Left lung (tissue), 10 donors: ENCODE results near the gene MUSTN1. TPM values are rescaled to one million over a fixed set of nuclear protein-coding genes. Genes with fewer than 3 reads are reported as not detected.

ENCODE experiments used
- ATAC-seq: fragments of 200-7000 bp; cut with Tn5 transposase; one replicate; pipeline ENCODE4 v1.9.1; 2020; ENCODE audit warnings: moderate library complexity
- DNase-seq, 4 donors: peaks; one replicate each; pipeline ENCODE4 v3.0.0-alpha.2; 2013 to 2020
- H3K27ac ChIP-seq, 2 donors: fragments of 200-600 bp; sonication (generic) in 1 of 2; one replicate each; pipeline versions ENCODE4 v1.5.0 to v1.8.0; 2020 to 2021
- H3K27me3 ChIP-seq, 2 donors: fragments of 200-600 bp; sonication (generic) in 1 of 2; one replicate each; pipeline versions ENCODE4 v1.5.0 to v1.8.0; 2020 to 2021
- H3K36me3 ChIP-seq, 2 donors: fragments of 200-600 bp; sonication (generic) in 1 of 2; one replicate each; pipeline versions ENCODE4 v1.5.0 to v1.8.0; 2020 to 2021
- H3K4me1 ChIP-seq, 2 donors: fragments of 200-600 bp; one replicate each; pipeline ENCODE4 v1.8.0; 2021
- H3K4me3 ChIP-seq, 2 donors: fragments of 200-600 bp; sonication (generic) in 1 of 2; one replicate each; pipeline versions ENCODE4 v1.5.0 to v1.8.0; 2020 to 2021; ENCODE audit warnings: mild to moderate bottlenecking in 1 of 2
- H3K9me3 ChIP-seq, 2 donors: fragments of 200-600 bp; sonication (generic) in 1 of 2; one replicate each; pipeline versions ENCODE4 v1.5.0 to v1.8.0; 2020 to 2021
- CTCF ChIP-seq, 2 donors: fragments of 200-600 bp; sonication (generic) in 1 of 2; IDR thresholded peaks; one replicate each; pipeline versions ENCODE4 v1.5.0 to v1.8.0; 2021; ENCODE audit warnings: antibody characterized with exemption in 2 of 2
- intact Hi-C, 2 donors: fragments of 100-400 bp; cut with DNase I; formaldehyde crosslinking; loops; one replicate each; pipeline versions ENCODE4 v1.11.2 to v1.14.2; 2022
- polyA plus RNA-seq, 6 donors: library from polyadenylated mRNA; unstranded; fragments of 120-200 nt; gene quantifications; one replicate each; pipeline ENCODE4 v1.2.1, GENCODE V29; 2013; ENCODE audit not compliant: insufficient read length in 6 of 6
- total RNA-seq, 2 donors: library from RNA; stranded (reverse); fragmentation: NEBNext Ultra II Directional; extraction: Animal tissue kit (Norgen Biotek cat#: 25700); gene quantifications; one replicate each; pipeline ENCODE4 v1.2.1, GENCODE V29; 2021
- donor health status: DM: no; HTN: yes; CAD: no.
- donor health status: DM: no; HTN: no; CAD: no.

MUSTN1 gene
- total and polyA plus RNA-seq, 8 donors: 0.34 to 7.5 (median 1.1) TPM; not detected in 1

GRCh38 chr3:52787246-52787645 lies 47.6 kb downstream of the MUSTN1 start:
- Histone ChIP-seq H3K36me3 (no peaks in the 10 kb centered on the region), H3K4me1 (no peaks in the 10 kb centered on the region), H3K4me3 (no peak overlapping the region), H3K9me3 (no peaks in the 10 kb centered on the region), H3K27ac (no peak overlapping the region), H3K27me3 (peaks cover 0 to 2% of the 10 kb centered on the region in 2 donors)
- TF ChIP-seq CTCF (IDR thresholded peaks at IDR 0.05): no peak
- intact Hi-C loops: no loop called here
- ATAC-seq: no peak
- peak in 1 of 4 donors; percentile 49 for DNase-seq

GRCh38 chr3:52786330-52787215 lies 48.2 kb downstream of the MUSTN1 start:
- no peaks in the 10 kb centered on the region for H3K4me1 ChIP-seq
- no peak for TF ChIP-seq CTCF (IDR thresholded peaks at IDR 0.05)
- H3K9me3 ChIP-seq: no peaks in the 10 kb centered on the region
- H3K36me3 ChIP-seq: no peaks in the 10 kb centered on the region
- H3K27me3 ChIP-seq: peaks cover 0 to 9% of the 10 kb centered on the region in 2 donors
- H3K27ac ChIP-seq: no peak overlapping the region
- ATAC-seq: no peak
- DNase-seq: peak in 1 of 4 donors; percentile 57
- no peak overlapping the region for H3K4me3 ChIP-seq
- intact Hi-C loops: no loop called here

GRCh38 chr3:52784931-52785590 lies 49.8 kb downstream of the MUSTN1 start:
- H3K36me3 ChIP-seq: no peaks in the 10 kb centered on the region
- no peak overlapping the region for H3K4me3 ChIP-seq
- ATAC-seq: no peak
- H3K4me1 ChIP-seq: no peaks in the 10 kb centered on the region
- no peak for TF ChIP-seq CTCF (IDR thresholded peaks at IDR 0.05)
- H3K9me3 ChIP-seq: no peaks in the 10 kb centered on the region
- peak in 2 of 4 donors; percentile 17 to 19 for DNase-seq
- intact Hi-C loops: no loop called here
- H3K27me3 ChIP-seq: peaks cover 0 to 9% of the 10 kb centered on the region in 2 donors
- H3K27ac ChIP-seq: no peak overlapping the region

GRCh38 chr3:52784021-52784621 lies 50.7 kb downstream of the MUSTN1 start:
- Histone ChIP-seq H3K27ac (no peak overlapping the region), H3K36me3 (no peaks in the 10 kb centered on the region), H3K4me3 (no peak overlapping the region), H3K4me1 (peaks cover 0 to 6% of the 10 kb centered on the region in 2 donors), H3K27me3 (peaks cover 0 to 9% of the 10 kb centered on the region in 2 donors), H3K9me3 (no peaks in the 10 kb centered on the region)
- no peak for TF ChIP-seq CTCF (IDR thresholded peaks at IDR 0.05)
- intact Hi-C loops: no loop called here
- DNase-seq (peak in 1 of 4 donors; percentile 61), ATAC-seq (no peak)

- no peak overlapping the region for H3K4me3 ChIP-seq
- H3K36me3 ChIP-seq: no peaks in the 10 kb centered on the region
- ATAC-seq (no peak), DNase-seq (peak in 1 of 4 donors; percentile 11)
- H3K27ac ChIP-seq: no peak overlapping the region
- intact Hi-C loops: no loop called here
- H3K27me3 ChIP-seq: peaks cover 0 to 9% of the 10 kb centered on the region in 2 donors
- H3K4me1 ChIP-seq: peaks cover 0 to 8% of the 10 kb centered on the region in 2 donors
- H3K9me3 ChIP-seq: no peaks in the 10 kb centered on the region
- TF ChIP-seq CTCF (IDR thresholded peaks at IDR 0.05): no peak
Observed at GRCh38 chr3:52783211-52783555, 51.6 kb downstream of the MUSTN1 start.
